WERI-Rb-1 (cell line): ENCODE results near the gene RNF114.
"Not testable (repeated sequence)": the region's sequence is repeated elsewhere in the genome, so short reads cannot be mapped to it uniquely, and the experiment has no call there.

Experiments
- DNase-seq: peaks from one replicate; pipeline ENCODE4 v3.0.0-alpha.2; 2020
- H3K27ac ChIP-seq: fragments of 250-450 bp; sonication (Bioruptor Pico); 2 replicates; pipeline ENCODE4 v1.5.1; 2020; ENCODE audit warnings: mild to moderate bottlenecking, moderate library complexity
- H3K27me3 ChIP-seq: fragments of 250-450 bp; sonication (Bioruptor Pico); 2 replicates; pipeline ENCODE4 v1.5.1; 2021; ENCODE audit warnings: mild to moderate bottlenecking, low read depth, moderate library complexity; ENCODE audit not compliant: insufficient read depth, severe bottlenecking
- H3K36me3 ChIP-seq: fragments of 250-450 bp; sonication (Bioruptor Pico); 2 replicates; pipeline ENCODE4 v1.5.1; 2020; ENCODE audit warnings: mild to moderate bottlenecking, moderate library complexity
- H3K4me3 ChIP-seq: 2 replicates; pipeline ENCODE4 v1.5.1; 2011; ENCODE audit warnings: low read depth, mild to moderate bottlenecking, control low read depth, low read length
- H3K9me3 ChIP-seq: fragments of 250-450 bp; sonication (Bioruptor Pico); 2 replicates; pipeline ENCODE4 v1.5.1; 2021; ENCODE audit warnings: mild to moderate bottlenecking, moderate library complexity; ENCODE audit not compliant: severe bottlenecking
- CTCF ChIP-seq: IDR thresholded peaks from 2 replicates; pipeline ENCODE4 v1.5.1; 2011; ENCODE audit warnings: low read depth, mild to moderate bottlenecking, control low read depth, inconsistent platforms, low read length

RNF114 gene

DNA sequence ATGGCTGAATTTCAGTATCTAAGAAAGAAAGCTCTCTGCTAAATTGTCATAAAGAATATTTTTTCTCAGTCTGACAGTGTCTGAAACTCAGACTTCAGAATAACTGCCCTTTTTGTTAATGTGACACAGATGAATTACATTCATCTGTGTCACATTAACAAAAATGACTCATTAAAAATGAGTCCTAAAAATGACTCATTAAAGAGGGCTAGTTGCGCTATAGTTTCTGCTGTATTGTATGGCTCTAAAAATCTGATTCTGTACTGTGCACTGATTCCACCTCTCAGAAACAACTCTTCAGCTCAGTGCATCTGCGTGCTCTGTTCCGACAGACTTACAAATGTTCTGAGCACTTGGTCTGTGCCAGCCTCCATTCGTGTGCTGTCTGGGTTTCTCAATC is 15.0 kb downstream of the RNF114 start:
- peaks cover 85% of the 10 kb centered on the region for H3K36me3 ChIP-seq
- H3K27me3 ChIP-seq = no peaks in the 10 kb centered on the region
- DNase-seq = no peak
- TF ChIP-seq CTCF = no peak
- H3K4me3 ChIP-seq = no peak overlapping the region
- no peak overlapping the region for H3K27ac ChIP-seq
- no peaks in the 10 kb centered on the region for H3K9me3 ChIP-seq

- Histone ChIP-seq H3K27ac (no peak overlapping the region), H3K36me3 (peaks cover 56% of the 10 kb centered on the region), H3K4me3 (no peak overlapping the region), H3K9me3 (no peaks in the 10 kb centered on the region), H3K27me3 (no peaks in the 10 kb centered on the region)
- DNase-seq = no peak
- TF ChIP-seq CTCF = no peak
Measured at GRCh38 chr20:49955167-49955566, 19.0 kb downstream of the RNF114 start.

DNA sequence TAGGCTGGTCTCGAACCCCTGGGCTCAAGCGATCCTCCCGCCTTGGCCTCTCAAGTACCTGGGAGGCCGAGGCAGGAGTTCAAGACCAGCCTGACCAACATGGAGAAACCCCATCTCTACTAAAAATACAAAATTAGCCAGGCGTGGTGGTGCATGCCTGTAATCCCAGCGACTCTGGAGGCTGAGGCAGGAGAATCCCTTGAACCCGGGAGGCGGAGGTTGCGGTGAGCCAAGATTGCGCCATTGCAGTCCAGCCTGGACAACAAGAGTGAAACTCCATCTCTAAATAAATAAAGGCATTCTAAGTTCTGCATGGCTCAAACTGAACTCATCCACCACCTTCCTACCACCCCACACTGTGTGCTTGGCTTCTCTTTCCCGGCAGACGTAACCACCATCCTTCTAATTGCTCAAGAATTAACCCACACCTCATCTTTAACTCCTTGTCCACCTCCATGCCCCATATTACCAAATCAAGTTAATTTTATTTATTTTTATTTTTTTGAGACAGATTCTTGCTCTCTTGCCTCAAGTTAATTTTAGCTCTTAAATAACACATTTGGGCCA is 19.7 kb downstream of the RNF114 start:
- DNase-seq, H3K4me3 ChIP-seq, H3K9me3 ChIP-seq, H3K27me3 ChIP-seq, H3K27ac ChIP-seq: not testable (repeated sequence)
- peaks cover 50% of the 10 kb centered on the region for H3K36me3 ChIP-seq

DNA sequence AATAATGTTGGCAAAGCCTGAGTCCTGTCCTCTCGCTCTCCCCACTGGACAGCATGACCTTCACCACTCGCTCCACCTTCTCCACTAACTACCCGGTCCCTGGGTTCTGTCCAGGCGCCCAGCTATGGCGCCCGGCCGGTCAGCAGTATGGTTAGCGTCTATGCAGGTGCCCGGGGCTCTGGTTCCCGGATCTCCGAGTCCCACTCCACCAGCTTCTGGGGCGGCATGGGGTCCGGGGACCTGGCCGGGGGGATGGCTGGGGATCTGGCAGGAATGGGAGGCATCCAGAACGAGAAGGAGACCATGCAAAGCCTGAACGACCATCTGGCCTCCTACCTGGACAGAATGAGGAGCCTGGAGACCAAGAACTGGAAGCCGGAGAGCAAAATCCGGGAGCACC is 20.5 kb downstream of the RNF114 start:
- Histone ChIP-seq H3K27ac (no peak overlapping the region), H3K27me3 (no peaks in the 10 kb centered on the region), H3K36me3 (peaks cover 44% of the 10 kb centered on the region), H3K4me3 (no peak overlapping the region), H3K9me3 (no peaks in the 10 kb centered on the region)
- DNase-seq = no peak
- TF ChIP-seq CTCF = no peak

DNA sequence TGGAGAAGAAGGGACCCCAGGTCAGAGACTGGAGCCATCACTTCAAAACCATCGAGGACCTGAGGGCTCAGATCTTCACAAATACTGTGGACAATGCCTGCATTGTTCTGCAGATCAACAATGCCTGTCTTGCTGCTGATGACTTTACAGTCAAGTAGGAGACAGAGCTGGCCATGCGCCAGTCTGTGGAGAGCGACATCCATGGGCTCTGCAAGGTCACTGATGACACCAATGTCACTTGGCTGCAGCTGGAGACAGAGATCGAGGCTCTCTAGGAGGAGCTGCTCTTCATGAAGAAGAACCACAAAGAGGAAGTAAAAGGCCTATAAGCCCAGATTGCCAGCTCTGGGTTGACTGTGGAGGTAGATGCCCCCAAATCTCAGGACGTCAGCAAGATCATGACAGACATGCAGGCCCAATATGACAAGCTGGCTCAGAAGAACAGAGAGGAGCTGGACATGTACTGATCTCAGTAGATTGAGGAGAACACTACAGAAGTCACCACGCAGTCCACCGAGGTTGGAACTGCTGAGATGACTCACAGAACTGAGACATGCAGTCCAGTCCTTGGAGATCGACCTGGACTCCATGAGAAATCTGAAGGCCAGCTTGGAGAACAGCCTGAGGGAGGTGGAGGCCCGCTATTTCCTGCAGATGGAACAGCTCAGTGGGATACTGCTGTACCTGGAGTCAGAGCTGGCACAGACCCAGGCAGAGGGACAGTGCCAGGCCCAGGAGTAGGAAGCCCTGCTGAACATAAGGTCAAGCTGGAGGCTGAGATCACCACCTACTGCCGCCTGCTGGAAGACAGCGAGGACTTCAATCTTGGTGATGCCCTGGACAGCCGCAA is 21.1 kb downstream of the RNF114 start:
- peaks cover 38% of the 10 kb centered on the region for H3K36me3 ChIP-seq

More for the DNA sequence above, 21.1 kb downstream of the RNF114 start:
- H3K27me3 ChIP-seq, H3K9me3 ChIP-seq, H3K4me3 ChIP-seq, H3K27ac ChIP-seq: not testable (repeated sequence)
- TF ChIP-seq CTCF = peak; percentile 17; the same call in 1 of the 2 replicates
- DNase-seq = peak; percentile 22
